GM18526 (cell line): ENCODE results near the gene ANKRD27.

ENCODE experiments used
- POLR2A ChIP-seq: IDR thresholded peaks from 3 replicates; pipeline ENCODE4 v1.6.1; 2011; ENCODE audit not compliant: insufficient read length; ENCODE audit errors: extremely low read depth

The ANKRD27 gene

DNA sequence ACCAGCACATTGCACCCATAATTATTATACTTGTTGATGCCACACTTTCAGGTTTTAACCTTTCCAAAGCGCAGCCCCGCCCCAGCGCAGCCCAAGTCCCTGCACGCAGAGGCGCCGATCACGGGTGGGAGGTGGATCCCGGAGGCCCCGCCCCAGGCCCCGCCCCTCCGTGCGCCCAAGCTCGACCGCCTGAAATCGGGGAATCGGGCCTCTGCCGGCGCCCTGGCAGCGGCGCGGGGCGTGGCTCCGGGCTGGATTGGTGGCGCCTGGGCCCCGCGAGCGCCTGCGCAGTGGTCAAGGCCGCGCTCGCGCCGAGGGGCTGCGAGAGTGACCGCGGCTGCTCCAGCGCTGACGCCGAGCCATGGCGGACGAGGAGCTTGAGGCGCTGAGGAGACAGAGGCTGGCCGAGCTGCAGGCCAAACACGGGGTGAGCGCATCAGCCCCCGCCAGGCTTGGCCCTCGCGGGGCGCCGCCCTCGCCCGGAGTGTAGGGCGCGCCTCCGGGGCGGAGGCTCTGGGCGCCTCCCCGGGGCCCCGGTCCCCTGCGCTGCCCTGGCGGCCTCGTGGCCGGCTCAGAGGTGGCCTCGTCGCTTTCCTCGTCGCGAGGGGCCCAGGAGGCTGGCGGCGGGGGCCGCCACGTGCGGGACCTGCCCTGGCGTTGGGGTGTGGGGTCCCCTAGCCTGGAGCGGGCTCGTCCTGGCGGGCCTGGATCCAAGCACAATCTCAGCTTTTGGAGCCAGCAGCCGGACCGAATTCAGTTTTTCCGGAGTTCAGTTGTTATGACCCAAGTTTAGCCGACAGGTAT is 93.9 kb downstream of the ANKRD27 start, which contains the start of gene PDCD5:
Gene PDCD5 (plus strand): TSS at position 290 of the 804 bp plus-strand sequence. CDS start 72 bp downstream, at position 362.
- peak; percentile 86 for TF ChIP-seq POLR2A

DNA sequence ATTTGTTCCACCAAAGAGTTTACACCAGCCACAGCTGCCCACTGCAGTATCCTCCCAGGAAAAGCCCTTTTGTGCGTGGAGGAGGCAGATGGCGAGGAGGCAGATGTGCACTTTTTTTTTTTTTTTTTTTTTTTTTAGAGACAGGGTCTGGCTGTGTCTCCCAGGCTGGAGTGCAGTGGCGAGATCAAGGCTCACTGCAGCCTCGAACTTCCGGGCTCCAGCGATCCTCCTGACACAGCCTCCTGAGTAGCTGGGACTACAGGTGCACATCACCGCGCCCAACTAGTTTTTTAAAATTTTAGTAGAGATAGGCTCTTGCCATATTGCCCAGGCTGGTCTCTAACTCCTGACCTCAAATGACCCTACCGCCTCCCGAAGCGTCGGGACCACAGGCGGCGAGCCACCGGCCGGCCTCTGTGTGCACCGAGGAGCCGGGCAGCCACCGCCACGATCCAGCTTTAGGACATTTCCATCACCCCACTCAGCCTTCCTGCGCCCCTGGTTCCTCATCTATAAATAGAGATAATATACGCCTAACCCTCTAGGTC is 94.6 kb downstream of the ANKRD27 start:
- TF ChIP-seq POLR2A: no peak

DNA sequence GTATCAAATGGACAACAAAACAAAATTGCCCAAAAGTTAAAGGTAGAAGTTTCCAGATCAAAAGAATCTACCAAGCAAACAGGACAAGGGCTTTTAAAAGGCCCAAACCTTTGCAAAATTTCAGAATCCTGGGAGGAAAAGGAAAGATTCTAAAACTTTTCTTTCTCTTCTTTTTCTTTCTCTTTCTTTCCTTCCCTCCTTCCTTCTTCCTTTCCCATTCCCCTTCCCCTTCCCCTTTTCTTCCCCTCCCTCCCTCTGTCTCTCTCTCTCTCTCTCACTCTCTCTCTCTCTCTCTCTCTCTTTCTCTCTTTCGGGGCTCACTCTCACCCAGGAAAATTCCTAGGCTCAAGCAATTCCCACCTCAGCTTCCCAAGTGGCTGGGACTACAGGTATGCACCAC is 98.2 kb downstream of the ANKRD27 start:
- TF ChIP-seq POLR2A: no peak

DNA sequence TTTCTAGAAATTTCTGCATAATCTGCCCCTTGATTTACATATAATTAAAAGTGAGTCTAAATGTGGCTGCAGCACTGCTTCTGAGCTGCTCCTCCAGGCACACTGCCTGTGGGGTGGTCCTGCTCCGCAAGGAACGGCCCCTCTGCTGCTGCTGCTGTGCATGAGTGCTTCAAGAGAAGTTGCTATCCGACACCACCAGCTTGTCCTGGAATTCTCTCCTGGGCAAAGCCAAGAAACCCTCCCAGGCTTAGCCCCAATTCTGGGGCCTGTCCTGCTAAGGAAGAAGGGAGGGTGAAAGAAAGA is 101.5 kb downstream of the ANKRD27 start:
- no peak for TF ChIP-seq POLR2A

DNA sequence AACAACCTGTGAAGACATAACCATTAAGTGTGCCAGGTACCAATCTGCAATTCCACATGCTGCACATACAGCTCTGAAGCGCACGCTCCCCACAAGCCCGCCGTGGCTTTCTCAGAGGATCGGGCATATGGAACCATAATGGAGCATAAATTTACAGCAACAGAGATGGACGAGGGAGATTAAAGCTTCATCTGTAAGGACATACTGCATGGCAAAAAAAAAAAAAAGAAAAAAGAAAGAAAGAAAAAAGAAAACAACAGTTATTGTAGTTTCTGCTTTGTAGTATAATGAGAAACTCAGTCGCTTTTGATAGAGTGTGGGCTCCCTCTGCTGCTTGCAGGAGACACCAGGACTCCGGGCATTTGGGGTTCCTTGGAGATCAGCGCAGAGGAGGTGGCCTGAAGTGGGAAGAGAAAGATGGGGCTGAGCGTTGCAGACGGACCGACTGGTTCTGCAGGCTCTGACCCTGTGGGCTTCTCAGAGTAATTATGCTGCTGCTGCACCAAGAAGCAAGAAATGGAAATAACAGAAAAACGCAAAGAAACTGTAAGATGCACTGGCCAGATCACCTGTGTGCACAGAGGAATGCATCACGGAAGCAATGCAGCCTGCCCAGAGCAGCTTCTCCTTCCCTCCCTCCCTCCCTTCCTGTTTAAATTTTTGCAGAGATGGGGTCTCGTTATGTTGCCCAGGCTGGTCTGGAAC is 104.7 kb downstream of the ANKRD27 start:
- TF ChIP-seq POLR2A: no peak

DNA sequence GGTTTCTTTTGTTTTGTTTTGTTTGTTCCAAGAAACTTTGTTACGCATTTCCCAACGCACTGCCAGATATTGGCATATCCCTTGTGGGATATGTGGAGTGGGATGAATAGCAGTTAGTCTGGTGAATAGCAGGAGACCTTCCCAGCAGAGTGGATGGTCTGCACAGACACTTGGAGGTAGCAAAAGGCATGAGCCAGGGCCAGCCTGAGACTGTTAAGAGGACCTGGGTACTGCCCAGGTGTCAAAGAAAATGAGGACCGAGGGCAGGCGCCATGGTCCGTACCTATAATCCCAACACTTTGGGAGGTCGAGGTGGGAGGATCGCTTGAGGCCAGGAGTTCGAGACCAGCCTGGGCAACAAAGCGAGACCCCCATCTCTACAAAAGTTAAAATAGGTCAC is 107.5 kb downstream of the ANKRD27 start:
- no peak for TF ChIP-seq POLR2A

DNA sequence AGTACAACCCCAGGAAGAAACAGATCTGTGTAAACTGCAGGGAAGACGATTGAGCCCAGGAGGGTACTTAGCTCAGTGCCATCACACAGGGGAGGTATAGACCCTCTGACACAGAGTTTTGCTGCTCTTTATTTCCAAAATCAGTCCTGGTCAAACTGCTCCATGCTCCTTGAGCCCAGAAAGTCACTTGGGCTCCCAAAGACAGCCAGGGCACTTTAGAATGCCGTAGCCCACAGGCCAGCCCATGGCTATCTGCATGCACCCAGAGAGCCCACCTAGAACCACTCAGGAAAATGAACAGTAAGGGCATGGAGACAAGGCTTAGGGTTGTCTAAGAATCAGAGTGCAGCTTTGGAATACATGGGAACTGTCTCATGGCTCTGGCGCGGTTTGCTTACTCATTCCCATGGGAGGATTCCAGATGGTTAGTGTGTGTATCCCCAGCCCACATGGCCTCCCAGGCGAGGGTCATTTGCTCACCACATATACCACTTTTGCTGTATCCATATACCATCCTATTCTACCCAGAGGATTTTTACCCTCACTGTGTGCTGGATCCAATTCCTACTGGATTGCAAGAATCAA is 108.6 kb downstream of the ANKRD27 start:
- no peak for TF ChIP-seq POLR2A

DNA sequence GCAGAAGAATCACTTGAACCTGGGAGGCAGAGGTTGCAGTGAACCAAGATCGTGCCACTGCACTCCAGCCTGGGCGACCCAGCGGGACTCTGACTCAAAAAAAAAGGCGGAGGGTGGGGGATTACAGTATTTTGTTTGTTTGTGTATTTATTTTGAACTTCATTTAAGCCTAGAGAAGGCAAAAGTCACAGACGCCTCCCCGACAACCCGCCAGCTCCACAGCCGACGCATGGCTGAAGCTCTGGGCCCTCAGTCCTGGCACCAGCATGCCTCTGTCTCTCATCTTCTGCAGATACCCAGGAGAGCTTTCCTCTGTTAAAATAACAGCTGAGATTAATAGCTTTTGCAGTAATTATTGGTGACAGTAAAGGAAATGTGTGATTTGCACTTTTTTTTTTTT is 111.2 kb downstream of the ANKRD27 start:
- TF ChIP-seq POLR2A: no peak

DNA sequence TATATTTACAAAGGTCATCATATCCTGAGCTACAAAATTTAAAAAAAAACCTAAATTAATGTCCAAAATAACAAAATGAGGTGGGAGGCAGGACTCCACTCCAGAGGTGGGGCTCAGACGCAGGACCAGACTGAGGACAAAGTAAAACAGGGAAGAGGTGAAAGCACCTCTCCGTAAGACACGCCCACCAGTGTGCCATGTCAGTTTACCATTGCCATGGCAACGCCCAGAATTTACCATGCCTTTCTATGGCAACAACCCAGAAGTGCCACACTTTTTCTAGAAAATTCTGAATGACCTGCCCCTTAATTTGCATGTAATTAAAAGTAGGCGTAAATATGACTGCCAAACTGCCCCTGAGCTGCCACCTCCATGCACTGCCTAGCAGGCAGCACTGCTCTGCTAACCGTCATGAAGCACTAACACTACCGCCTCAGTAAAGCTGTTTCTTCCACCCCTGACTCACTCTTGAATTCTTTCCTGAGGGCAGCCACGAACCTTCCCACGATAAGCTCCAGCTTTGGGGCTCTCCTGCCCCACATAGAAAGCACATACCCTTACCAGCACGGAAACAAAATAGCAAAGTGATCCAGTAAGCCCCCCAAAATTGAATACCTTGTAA is 116.3 kb downstream of the ANKRD27 start:
- no peak for TF ChIP-seq POLR2A

DNA sequence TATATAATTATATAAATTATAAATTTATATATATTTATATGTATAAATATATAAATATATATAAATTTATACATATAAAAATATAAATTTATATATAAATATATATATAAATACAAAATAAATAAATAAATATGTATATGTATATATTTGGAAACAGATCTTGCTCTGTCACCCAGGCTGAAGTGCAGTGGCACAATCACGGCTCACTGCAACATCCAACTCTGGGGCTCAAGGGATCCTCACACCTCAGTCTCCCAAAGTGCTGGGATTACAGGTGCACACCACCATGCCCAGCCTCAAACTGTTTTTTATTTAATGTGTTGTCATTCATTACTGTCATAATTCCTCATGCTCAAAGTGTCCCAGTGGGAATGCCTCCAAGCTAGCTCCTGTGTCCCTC is 119.2 kb downstream of the ANKRD27 start:
- TF ChIP-seq POLR2A: no peak

DNA sequence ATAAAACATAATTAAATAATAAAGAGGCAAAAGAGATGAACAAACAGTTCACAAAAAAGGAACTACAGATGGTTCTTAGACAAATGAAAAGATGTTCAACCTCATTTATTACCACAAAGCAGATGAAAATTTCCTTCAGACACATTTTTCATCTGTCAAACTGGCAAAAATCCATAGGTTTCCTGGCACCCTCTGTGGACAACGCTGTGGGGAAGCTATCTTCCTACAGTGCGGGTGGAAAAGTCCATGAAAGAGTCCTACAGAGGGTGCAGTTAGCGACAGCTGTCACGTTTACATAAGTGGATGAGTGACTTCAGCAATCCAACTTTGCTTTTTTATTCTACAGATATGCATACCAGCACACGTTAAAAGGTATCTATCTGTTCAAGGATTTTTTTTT is 124.3 kb downstream of the ANKRD27 start:
- TF ChIP-seq POLR2A: no peak
